Measurements from ENCODE around the gene COX20. TPM values are rescaled to one million over a fixed set of nuclear protein-coding genes. Genes with fewer than 3 reads are reported as not detected.

The COX20 gene
- total and polyA plus RNA-seq, 10 of the 15 experiments (the other 5 are each of a cell fraction or from before 2014, with no cell fraction given): 22.8 to 112 (median 52.7) TPM

GRCh38 chr1:244864253-244865027 is 29.0 kb downstream of the COX20 start, which contains the start of gene HNRNPU (continued):
- TF ChIP-seq NR2C2 (IDR thresholded peaks at IDR 0.05; ENCODE audit: borderline replicate concordance, control insufficient read depth, insufficient read length, low read depth) (no peak), MTA3 (IDR thresholded peaks at IDR 0.05; ENCODE audit: borderline replicate concordance, low read length) (no peak; the same call in 1 of the 2 replicates), CHD4 (IDR thresholded peaks at IDR 0.05) (no peak), IKZF2 (IDR thresholded peaks at IDR 0.05) (peak; percentile 58 to 72; a peak in 3 of 4 replicates), RBBP5 (conservative IDR thresholded peaks at IDR 0.05) (no peak), KDM1A (IDR thresholded peaks at IDR 0.05; ENCODE audit: borderline replicate concordance) (no peak), MEF2A (IDR thresholded peaks at IDR 0.05; ENCODE audit: insufficient read depth, low read depth, low read length) (no peak), EED (IDR thresholded peaks at IDR 0.05; ENCODE audit: low read depth) (peak; percentile 80), TCF3 (IDR thresholded peaks at IDR 0.05; ENCODE audit: borderline replicate concordance, insufficient read depth, low read depth, low read length) (no peak), CEBPZ (IDR thresholded peaks at IDR 0.05; ENCODE audit: low read depth, low read length) (no peak), RUNX3 (IDR thresholded peaks at IDR 0.05; ENCODE audit: low read length) (peak; percentile 41; the same call in 1 of the 2 replicates), LARP7 (IDR thresholded peaks at IDR 0.05) (peak; percentile 79; the same call in 1 of the 2 replicates), CBX5 (IDR thresholded peaks at IDR 0.05; ENCODE audit: low read depth) (no peak), SMARCA5 (IDR thresholded peaks at IDR 0.05) (peak; percentile 89), NRF1 (conservative IDR thresholded peaks at IDR 0.05; ENCODE audit: low read depth, low read length) (peak; percentile 73), STAT1 (conservative IDR thresholded peaks at IDR 0.05) (0 out of 2 replicates have a peak, but pooled peaks have one; percentile 73), EGR1 (IDR thresholded peaks at IDR 0.05; ENCODE audit: borderline replicate concordance in 1 of 2, low read depth in 2 of 2, low read length in 2 of 2) (peak; percentile 45 to 90; a peak in 2 of 3 replicates), MYC (IDR thresholded peaks at IDR 0.05; ENCODE audit: insufficient read depth, insufficient read length, insufficient replicate concordance, low read length, severe bottlenecking) (no peak), GATAD2B (conservative IDR thresholded peaks at IDR 0.05; ENCODE audit: low read depth) (0 out of 2 replicates have a peak, but pooled peaks have one; percentile 33), ZNF207 (IDR thresholded peaks at IDR 0.05; ENCODE audit: borderline replicate concordance) (no peak; the same call in 1 of the 2 replicates), JUND (IDR thresholded peaks at IDR 0.05; ENCODE audit: low read depth, low read length) (no peak)
- TF ChIP-seq, protein P1, sequence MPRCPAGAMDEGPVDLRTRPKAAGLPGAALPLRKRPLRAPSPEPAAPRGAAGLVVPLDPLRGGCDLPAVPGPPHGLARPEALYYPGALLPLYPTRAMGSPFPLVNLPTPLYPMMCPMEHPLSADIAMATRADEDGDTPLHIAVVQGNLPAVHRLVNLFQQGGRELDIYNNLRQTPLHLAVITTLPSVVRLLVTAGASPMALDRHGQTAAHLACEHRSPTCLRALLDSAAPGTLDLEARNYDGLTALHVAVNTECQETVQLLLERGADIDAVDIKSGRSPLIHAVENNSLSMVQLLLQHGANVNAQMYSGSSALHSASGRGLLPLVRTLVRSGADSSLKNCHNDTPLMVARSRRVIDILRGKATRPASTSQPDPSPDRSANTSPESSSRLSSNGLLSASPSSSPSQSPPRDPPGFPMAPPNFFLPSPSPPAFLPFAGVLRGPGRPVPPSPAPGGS (IDR thresholded peaks at IDR 0.05; ENCODE audit: borderline replicate concordance, insufficient read depth, low read depth, low read length, poor library complexity, severe bottlenecking): no peak
- TF ChIP-seq, protein P2, sequence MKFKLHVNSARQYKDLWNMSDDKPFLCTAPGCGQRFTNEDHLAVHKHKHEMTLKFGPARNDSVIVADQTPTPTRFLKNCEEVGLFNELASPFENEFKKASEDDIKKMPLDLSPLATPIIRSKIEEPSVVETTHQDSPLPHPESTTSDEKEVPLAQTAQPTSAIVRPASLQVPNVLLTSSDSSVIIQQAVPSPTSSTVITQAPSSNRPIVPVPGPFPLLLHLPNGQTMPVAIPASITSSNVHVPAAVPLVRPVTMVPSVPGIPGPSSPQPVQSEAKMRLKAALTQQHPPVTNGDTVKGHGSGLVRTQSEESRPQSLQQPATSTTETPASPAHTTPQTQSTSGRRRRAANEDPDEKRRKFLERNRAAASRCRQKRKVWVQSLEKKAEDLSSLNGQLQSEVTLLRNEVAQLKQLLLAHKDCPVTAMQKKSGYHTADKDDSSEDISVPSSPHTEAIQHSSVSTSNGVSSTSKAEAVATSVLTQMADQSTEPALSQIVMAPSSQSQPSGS (IDR thresholded peaks at IDR 0.05; ENCODE audit: low read length): no peak
- TF ChIP-seq, protein P3, sequence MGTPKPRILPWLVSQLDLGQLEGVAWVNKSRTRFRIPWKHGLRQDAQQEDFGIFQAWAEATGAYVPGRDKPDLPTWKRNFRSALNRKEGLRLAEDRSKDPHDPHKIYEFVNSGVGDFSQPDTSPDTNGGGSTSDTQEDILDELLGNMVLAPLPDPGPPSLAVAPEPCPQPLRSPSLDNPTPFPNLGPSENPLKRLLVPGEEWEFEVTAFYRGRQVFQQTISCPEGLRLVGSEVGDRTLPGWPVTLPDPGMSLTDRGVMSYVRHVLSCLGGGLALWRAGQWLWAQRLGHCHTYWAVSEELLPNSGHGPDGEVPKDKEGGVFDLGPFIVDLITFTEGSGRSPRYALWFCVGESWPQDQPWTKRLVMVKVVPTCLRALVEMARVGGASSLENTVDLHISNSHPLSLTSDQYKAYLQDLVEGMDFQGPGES (IDR thresholded peaks at IDR 0.05): no peak
